Endodermal cell (in vitro differentiated cells): ENCODE measurements around the gene ZCCHC14. TPM values are rescaled to one million over a fixed set of nuclear protein-coding genes. Genes with fewer than 3 reads are reported as not detected.

Source experiments
- DNase-seq: peaks from one replicate; pipeline ENCODE4 v3.0.0-alpha.2; 2017
- H3K27ac ChIP-seq: 2 replicates; pipeline ENCODE4 v1.5.1; 2013; ENCODE audit warnings: mild to moderate bottlenecking, low read depth, low read length, moderate library complexity
- H3K27me3 ChIP-seq: 2 replicates; pipeline ENCODE4 v1.6.1; 2013; ENCODE audit warnings: mild to moderate bottlenecking, low read length, moderate library complexity; ENCODE audit not compliant: insufficient read depth, control insufficient read depth, poor library complexity, severe bottlenecking
- H3K36me3 ChIP-seq: 2 replicates; pipeline ENCODE4 v1.7.0; 2013; ENCODE audit warnings: mild to moderate bottlenecking, low read length, moderate library complexity; ENCODE audit not compliant: control insufficient read depth, insufficient read depth
- H3K4me1 ChIP-seq: one replicate; pipeline ENCODE4 v1.7.0; 2013; ENCODE audit warnings: low read length; ENCODE audit not compliant: control insufficient read depth, insufficient read depth
- H3K4me3 ChIP-seq: 2 replicates; pipeline ENCODE4 v1.5.1; 2013; ENCODE audit warnings: mild to moderate bottlenecking, low read length, moderate library complexity
- H3K9ac ChIP-seq: 2 replicates; pipeline ENCODE4 v1.6.1; 2013; ENCODE audit warnings: mild to moderate bottlenecking, low read length, moderate library complexity; ENCODE audit not compliant: poor library complexity, severe bottlenecking; ENCODE audit errors: extremely low read depth
- H3K9me3 ChIP-seq: 2 replicates; pipeline ENCODE4 v1.6.1; 2013; ENCODE audit warnings: mild to moderate bottlenecking, low read length, moderate library complexity; ENCODE audit not compliant: control insufficient read depth
- H3K27ac Mint-ChIP-seq: 2 replicates; pipeline ENCODE4 v1.8.0; 2020; ENCODE audit warnings: mixed read lengths
- H3K27me3 Mint-ChIP-seq: 2 replicates; pipeline ENCODE4 v1.8.0; 2021; ENCODE audit warnings: mild to moderate bottlenecking, mixed read lengths; ENCODE audit not compliant: insufficient read depth
- H3K36me3 Mint-ChIP-seq: 2 replicates; pipeline ENCODE4 v1.8.0; 2020; ENCODE audit warnings: low read depth, mixed read lengths
- H3K4me1 Mint-ChIP-seq: 2 replicates; pipeline ENCODE4 v1.8.0; 2020; ENCODE audit warnings: mixed read lengths
- H3K4me3 Mint-ChIP-seq: 2 replicates; pipeline ENCODE4 v1.8.0; 2020; ENCODE audit warnings: mild to moderate bottlenecking, moderate library complexity, mixed read lengths
- H3K9me3 Mint-ChIP-seq: 2 replicates; pipeline ENCODE4 v1.8.0; 2020; ENCODE audit warnings: mild to moderate bottlenecking, mixed read lengths
- CTCF ChIP-seq: fragments of 200-600 bp; sonication (generic); conservative IDR thresholded peaks from 2 replicates; pipeline ENCODE4 v1.5.0; 2021; ENCODE audit warnings: antibody characterized with exemption, mild to moderate bottlenecking
- WGBS, 2 experiments: methylation state at CpG; one replicate each; pipeline versions ENCODE4 v1.1.5 to v1.1.7; 2013; ENCODE audit warnings: missing lambda C conversion rate in 2 of 2, mixed read lengths in 1 of 2; ENCODE audit not compliant: insufficient coverage in 1 of 2, insufficient read length in 1 of 2; 5-methylcytosine and 5-hydroxymethylcytosine counted together
- total RNA-seq, 2 donors: library from RNA; stranded (reverse); fragmentation: NEBNext Ultra II Directional in 1 of 2; extraction: Animal tissue kit (Norgen Biotek cat#: 25700) in 1 of 2; gene quantifications; 2 replicates in 1 of 2; 3 replicates in 1 of 2; pipeline ENCODE4 v1.2.1, GENCODE V29; 2021

Gene ZCCHC14
- total RNA-seq, 2 donors from 2014 or later: 27.3 to 33.7 TPM

- H3K4me3 ChIP-seq: no peak overlapping the region
These were observed 58.6 kb downstream of the ZCCHC14 start for GRCh38 chr16:87434146-87434667.

GRCh38 chr16:87432330-87432915, 60.4 kb downstream of the ZCCHC14 start:
- no peak for TF ChIP-seq CTCF
- Histone ChIP-seq H3K4me1 (no peaks in the 10 kb centered on the region), H3K4me3 (no peak overlapping the region), H3K27ac (no peak overlapping the region), H3K36me3 (peaks cover 27% of the 10 kb centered on the region), H3K27me3 (no peaks in the 10 kb centered on the region), H3K9me3 (no peaks in the 10 kb centered on the region), H3K9ac (no peak overlapping the region)
- Mint-ChIP-seq H3K4me1 (peaks cover 6% of the 10 kb centered on the region), H3K36me3 (peaks cover 32% of the 10 kb centered on the region), H3K27ac (no peak overlapping the region), H3K27me3 (no peaks in the 10 kb centered on the region), H3K4me3 (no peak overlapping the region), H3K9me3 (no peaks in the 10 kb centered on the region)
- WGBS, 2 experiments: 92 to 96% methylated on average over 6 to 15 of the region's 15 CpGs
- DNase-seq: no peak

More at GRCh38 chr16:87434146-87434667, 58.6 kb downstream of the ZCCHC14 start:
- no peaks in the 10 kb centered on the region for H3K27me3 Mint-ChIP-seq
- TF ChIP-seq CTCF: no peak
- Histone ChIP-seq H3K9ac (no peak overlapping the region), H3K9me3 (no peaks in the 10 kb centered on the region), H3K4me1 (no peaks in the 10 kb centered on the region), H3K27me3 (no peaks in the 10 kb centered on the region), H3K36me3 (peaks cover 21% of the 10 kb centered on the region), H3K27ac (no peak overlapping the region)
- H3K27ac Mint-ChIP-seq: no peak overlapping the region
- peaks cover 25% of the 10 kb centered on the region for H3K36me3 Mint-ChIP-seq
- 94 to 97% methylated on average over 17 to 22 of the region's 22 CpGs for WGBS, 2 experiments
- peaks cover 6% of the 10 kb centered on the region for H3K4me1 Mint-ChIP-seq
- DNase-seq: no peak
- H3K4me3 Mint-ChIP-seq: no peak overlapping the region
- H3K9me3 Mint-ChIP-seq: no peaks in the 10 kb centered on the region

DNA sequence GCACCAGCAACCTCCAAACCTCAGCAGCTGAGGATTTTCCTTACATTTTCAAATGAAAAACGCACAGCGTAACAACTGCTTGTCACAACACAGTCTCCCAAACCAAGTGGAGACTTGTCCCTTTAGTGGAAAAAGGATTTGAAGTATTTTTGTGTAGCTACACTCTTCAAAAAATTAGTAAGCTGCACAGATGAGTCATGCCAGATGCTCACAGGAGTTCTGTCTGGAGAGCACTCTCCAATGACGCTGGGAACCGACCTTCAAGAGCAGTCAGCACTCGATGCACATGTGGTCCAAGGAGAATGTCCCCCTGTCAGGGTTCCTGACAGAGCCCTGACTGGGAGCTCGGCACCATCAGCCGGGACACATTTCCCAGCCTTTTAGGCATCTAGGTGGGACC, 60.9 kb downstream of the ZCCHC14 start:
- Mint-ChIP-seq H3K27me3 (no peaks in the 10 kb centered on the region), H3K4me1 (peaks cover 6% of the 10 kb centered on the region), H3K36me3 (peaks cover 32% of the 10 kb centered on the region), H3K4me3 (no peak overlapping the region), H3K27ac (no peak overlapping the region), H3K9me3 (no peaks in the 10 kb centered on the region)
- no peak for TF ChIP-seq CTCF
- no peaks in the 10 kb centered on the region for H3K27me3 ChIP-seq
- no peaks in the 10 kb centered on the region for H3K4me1 ChIP-seq
- 94 to 95% methylated on average over 7 of the region's 7 CpGs for WGBS, 2 experiments
- no peak overlapping the region for H3K27ac ChIP-seq
- no peaks in the 10 kb centered on the region for H3K9me3 ChIP-seq
- H3K9ac ChIP-seq: no peak overlapping the region
- no peak for DNase-seq
- H3K36me3 ChIP-seq: peaks cover 27% of the 10 kb centered on the region
- H3K4me3 ChIP-seq: no peak overlapping the region
